K562 (cell line): ENCODE results near the gene RPS27. TPM values are rescaled to one million over a fixed set of nuclear protein-coding genes. Genes with fewer than 3 reads are reported as not detected.
A peak's percentile ranks its signal among the peaks of the same experiment; 100 is the strongest.

Experiments
- CBX3 ChIP-seq, 2 experiments: IDR thresholded peaks; 1 replicate in 1 of 2; 2 replicates in 1 of 2; pipeline ENCODE4 v1.6.1; 2012; ENCODE audit warnings: inconsistent platforms in 2 of 2, low read length in 2 of 2, borderline replicate concordance in 1 of 2, control low read depth in 1 of 2
- CGGBP1 ChIP-seq: fragments of 250-450 bp; sonication (Bioruptor Pico); IDR thresholded peaks from 2 replicates; pipeline ENCODE4 v1.9.0; 2021; ENCODE audit warnings: mild to moderate bottlenecking
- CUX1 ChIP-seq: fragments of 200-800 bp; sonication (Bioruptor generic); IDR thresholded peaks from 2 replicates; pipeline ENCODE4 v1.6.1; 2016; ENCODE audit warnings: missing genetic modification characterization, missing compliant biosample characterization
- ETV5 ChIP-seq: sonication (generic); formaldehyde crosslinking; IDR thresholded peaks from 2 replicates; pipeline ENCODE4 v1.4.0; 2020; ENCODE audit warnings: low read depth, mild to moderate bottlenecking, missing genetic modification reagents
- NFE2L1 ChIP-seq: fragments of 450-650 bp; IDR thresholded peaks from 2 replicates; pipeline ENCODE4 v1.6.1; 2016; ENCODE audit warnings: missing genetic modification characterization, low read depth, mild to moderate bottlenecking, missing compliant biosample characterization, moderate library complexity, borderline replicate concordance
- POLR2AphosphoS2 ChIP-seq: IDR thresholded peaks from 2 replicates; pipeline ENCODE4 v1.6.1; 2012; ENCODE audit warnings: low read length, improper control_type of control experiment
- RBFOX2 ChIP-seq: fragments of 200-400 bp; formaldehyde crosslinking; IDR thresholded peaks from 2 replicates; pipeline ENCODE4 v1.6.1; 2017; ENCODE audit warnings: low read depth, mild to moderate bottlenecking, low read length, moderate library complexity
- RFX7 ChIP-seq: fragments of 250-450 bp; sonication (Bioruptor Pico); IDR thresholded peaks from 2 replicates; pipeline ENCODE4 v1.5.1; 2021; ENCODE audit warnings: mild to moderate bottlenecking
- SIX5 ChIP-seq, 2 experiments: IDR thresholded peaks; 2 replicates each; pipeline ENCODE4 v1.6.1; 2011; ENCODE audit warnings: low read length in 2 of 2, borderline replicate concordance in 1 of 2, low read depth in 1 of 2, mild to moderate bottlenecking in 1 of 2, moderate library complexity in 1 of 2; ENCODE audit not compliant: insufficient read depth in 1 of 2
- SLC30A9 ChIP-seq: fragments of 250-450 bp; sonication (Bioruptor Pico); IDR thresholded peaks from 2 replicates; pipeline ENCODE4 v1.8.0; 2022; ENCODE audit warnings: mild to moderate bottlenecking, moderate library complexity
- SNAPC5 ChIP-seq: fragments of 250-450 bp; sonication (Bioruptor Pico); IDR thresholded peaks from 2 replicates; pipeline ENCODE4 v1.8.0; 2021; ENCODE audit warnings: moderate library complexity, mild to moderate bottlenecking, inconsistent platforms
- SNRNP70 ChIP-seq: fragments of 200-400 bp; formaldehyde crosslinking; optimal IDR thresholded peaks from 2 replicates; pipeline ENCODE3; 2017; ENCODE audit warnings: low read depth, low read length
- SOX6 ChIP-seq: fragments of 450-650 bp; IDR thresholded peaks from 2 replicates; pipeline ENCODE4 v1.6.1; 2014; ENCODE audit warnings: mild to moderate bottlenecking
- SREBF1 ChIP-seq: fragments of 150-350 bp; IDR thresholded peaks from 2 replicates; pipeline ENCODE4 v1.6.1; 2014; ENCODE audit warnings: antibody characterized with exemption, low read depth, low read length, borderline replicate concordance
- TEAD4 ChIP-seq, 2 experiments: sonication (generic) in 1 of 2; formaldehyde crosslinking in 1 of 2; IDR thresholded peaks; 2 replicates each; pipeline versions ENCODE4 v1.6.1 to v1.8.0; 2012 to 2022; ENCODE audit warnings: borderline replicate concordance in 1 of 2, inconsistent platforms in 1 of 2, low read length in 1 of 2, mild to moderate bottlenecking in 1 of 2, missing genetic modification reagents in 1 of 2
- TRIM24 ChIP-seq, 2 experiments: fragments of 450-650 bp; IDR thresholded peaks; 2 replicates each; pipeline ENCODE4 v1.6.1; 2016
- ZNF24 ChIP-seq: fragments of 450-650 bp; IDR thresholded peaks from 2 replicates; pipeline ENCODE4 v1.6.1; 2016
- ZNF511 ChIP-seq: sonication (generic); formaldehyde crosslinking; IDR thresholded peaks from 2 replicates; pipeline ENCODE4 v1.8.0; 2022; ENCODE audit warnings: mild to moderate bottlenecking, missing genetic modification reagents
- ZNF668 ChIP-seq: fragments of 250-450 bp; sonication (Bioruptor Pico); IDR thresholded peaks from 2 replicates; pipeline ENCODE4 v1.8.0; 2022; ENCODE audit warnings: mild to moderate bottlenecking, inconsistent platforms
- ZNF717 ChIP-seq: fragments of 250-450 bp; sonication (Bioruptor Pico); IDR thresholded peaks from 2 replicates; pipeline ENCODE4 v1.5.0; 2021
- polyA plus RNA-seq, 8 experiments: library from polyadenylated mRNA; depleted of rRNA in 4 of 8; stranded (reverse) in 5 of 8; unstranded in 3 of 8; fragments of >200 nt; fragmentation: Nextera tagmentation in 2 of 8; fragmentation: Illumina TruSeq in 1 of 8; extraction: Ambion mirVana in 2 of 8; extraction: Trizol in 1 of 8; gene quantifications; 2 replicates each; pipeline versions ENCODE4 v1.2.1 to v1.2.3, GENCODE V29; 2011 to 2014; ENCODE audit warnings: inconsistent platforms in 1 of 8, missing spikeins in 1 of 8
- total RNA-seq, 7 experiments: library from RNA; depleted of rRNA in 6 of 7; stranded (reverse); fragments of >200 nt in 6 of 7; fragmentation: Illumina TruSeq in 2 of 7; extraction: Trizol in 2 of 7; gene quantifications; 2 replicates each; pipeline versions ENCODE4 v1.2.1 to v1.2.3, GENCODE V29; 2011 to 2021; ENCODE audit warnings: low replicate concordance in 1 of 7

The RPS27 gene
- total and polyA plus RNA-seq, 9 of the 15 experiments (the other 6 are each of a cell fraction or from before 2014, with no cell fraction given): 2,091 to 9,377 (median 6,706) TPM

GRCh38 chr1:153962088-153963029, 28.2 kb upstream of the RPS27 start (continued):
- TF ChIP-seq CUX1 (CRISPR knock-in tag) (no peak), ZNF717 (CRISPR knock-in tag) (no peak), SREBF1 (no peak), POLR2AphosphoS2 (no peak), SNAPC5 (CRISPR knock-in tag) (no peak), SLC30A9 (CRISPR knock-in tag) (no peak), SNRNP70 (no peak), TEAD4 (IDR thresholded peaks at IDR 0.05; ENCODE audit: low read length) (no peak), TEAD4 (CRISPR knock-in tag; IDR thresholded peaks at IDR 0.05; ENCODE audit: borderline replicate concordance) (no peak), SOX6 (no peak), NFE2L1 (tag) (no peak), ETV5 (CRISPR knock-in tag) (0 out of 2 replicates have a peak, but pooled peaks have one; percentile 10), TRIM24 (IDR thresholded peaks at IDR 0.05) (no peak), ZNF24 (no peak), SIX5 (IDR thresholded peaks at IDR 0.05; ENCODE audit: borderline replicate concordance in 1 of 2, insufficient read depth in 1 of 2, low read depth in 1 of 2, low read length in 2 of 2) (no peak), RFX7 (CRISPR knock-in tag) (no peak), RBFOX2 (no peak), CGGBP1 (no peak), CBX3 (IDR thresholded peaks at IDR 0.05; ENCODE audit: borderline replicate concordance in 1 of 2, low read length in 2 of 2) (no peak), ZNF668 (CRISPR knock-in tag) (no peak), ZNF511 (0 out of 2 replicates have a peak, but pooled peaks have one; percentile 34)
